Daoy (cell line): ENCODE results near the gene SHC3. TPM values are rescaled to one million over a fixed set of nuclear protein-coding genes. Genes with fewer than 3 reads are reported as not detected.

ENCODE experiments used
- DNase-seq: peaks from one replicate; pipeline ENCODE4 v3.0.0-alpha.2; 2015; ENCODE audit warnings: low read depth
- total RNA-seq: library from RNA; depleted of rRNA; stranded (reverse); fragments of >200 nt; shearing (Covaris generic); gene quantifications from 2 replicates; pipeline ENCODE4 v1.2.3, GENCODE V29; 2014

The SHC3 gene
- total RNA-seq, 1 experiment from 2014 or later, result 2.3 TPM

- no peak for DNase-seq
These were observed 176.6 kb downstream of the SHC3 start for GRCh38 chr9:89001917-89002540.

- DNase-seq, result peak; percentile 86
These were observed 177.4 kb downstream of the SHC3 start for GRCh38 chr9:89000973-89001916.

GRCh38 chr9:89000371-89000781 lies 178.2 kb downstream of the SHC3 start:
- DNase-seq, result no peak

- DNase-seq, result peak; percentile 37
These were observed 179.7 kb downstream of the SHC3 start for GRCh38 chr9:88998911-88999310.

DNA sequence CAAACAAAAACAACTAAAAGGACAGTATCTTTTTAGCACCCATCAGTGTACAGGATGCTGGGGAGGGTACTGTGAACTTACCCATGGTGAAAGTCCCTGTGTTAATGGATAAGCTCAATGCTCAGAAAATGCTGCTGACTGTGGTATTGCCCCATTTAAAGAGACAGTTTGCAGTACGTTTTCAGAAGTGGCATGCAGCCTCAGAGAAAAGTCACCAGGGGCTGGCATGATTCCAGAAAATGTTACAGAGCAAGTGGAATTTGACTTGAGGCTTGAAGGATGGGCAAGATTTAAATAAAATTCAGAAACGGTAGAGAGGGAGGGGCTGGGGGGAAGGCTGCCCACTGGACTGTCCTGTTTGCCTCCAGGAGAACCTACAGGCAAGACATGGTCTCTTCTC lies 180.1 kb downstream of the SHC3 start:
- no peak for DNase-seq

DNA sequence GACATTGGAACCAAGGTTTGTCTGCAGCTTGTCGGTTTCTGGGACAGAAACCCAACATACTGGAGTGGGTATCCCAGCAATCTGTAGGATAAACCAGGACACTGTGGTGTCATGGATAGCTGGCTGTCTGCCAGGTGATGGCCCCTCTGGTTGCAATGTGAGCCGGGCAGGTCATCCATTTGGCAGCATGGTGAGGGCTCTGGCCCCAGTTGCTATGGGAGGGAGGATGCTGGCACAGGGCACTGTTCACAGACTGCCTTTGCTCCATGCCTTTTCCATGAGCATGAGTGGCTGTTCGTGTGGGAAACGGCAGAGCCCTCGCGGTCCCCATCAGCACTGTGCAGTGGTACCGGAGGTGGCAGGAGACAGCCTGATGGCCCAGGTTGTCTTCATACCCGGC lies 181.0 kb downstream of the SHC3 start:
- no peak for DNase-seq

- no peak for DNase-seq
These were observed 181.7 kb downstream of the SHC3 start for GRCh38 chr9:88996921-88997235.

GRCh38 chr9:88996046-88996920 lies 182.3 kb downstream of the SHC3 start:
- DNase-seq, result no peak

DNA sequence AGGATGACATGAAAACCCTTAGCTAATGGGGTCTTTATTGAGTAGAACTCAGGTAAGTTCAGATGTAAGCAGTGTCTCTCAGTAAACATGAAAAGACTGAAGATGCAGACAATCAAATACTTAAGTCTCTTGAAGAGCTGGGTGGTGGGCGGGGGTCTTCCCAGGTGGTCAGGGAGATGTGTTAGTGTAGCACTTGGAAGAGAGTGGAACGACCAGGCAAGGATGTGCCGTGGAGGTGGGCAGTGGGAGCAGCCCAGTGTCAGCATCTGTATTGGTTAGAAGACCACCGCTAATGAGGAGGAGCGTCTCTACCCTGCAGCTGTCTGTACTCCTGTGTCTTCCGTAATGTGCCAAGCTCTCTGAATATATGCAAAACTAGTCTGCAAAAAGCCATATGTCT lies 183.0 kb downstream of the SHC3 start:
- no peak for DNase-seq

- no peak for DNase-seq
These were observed 183.4 kb downstream of the SHC3 start for GRCh38 chr9:88995200-88995577.

- no peak for DNase-seq
These were observed 184.0 kb downstream of the SHC3 start for GRCh38 chr9:88994469-88995199.

DNA sequence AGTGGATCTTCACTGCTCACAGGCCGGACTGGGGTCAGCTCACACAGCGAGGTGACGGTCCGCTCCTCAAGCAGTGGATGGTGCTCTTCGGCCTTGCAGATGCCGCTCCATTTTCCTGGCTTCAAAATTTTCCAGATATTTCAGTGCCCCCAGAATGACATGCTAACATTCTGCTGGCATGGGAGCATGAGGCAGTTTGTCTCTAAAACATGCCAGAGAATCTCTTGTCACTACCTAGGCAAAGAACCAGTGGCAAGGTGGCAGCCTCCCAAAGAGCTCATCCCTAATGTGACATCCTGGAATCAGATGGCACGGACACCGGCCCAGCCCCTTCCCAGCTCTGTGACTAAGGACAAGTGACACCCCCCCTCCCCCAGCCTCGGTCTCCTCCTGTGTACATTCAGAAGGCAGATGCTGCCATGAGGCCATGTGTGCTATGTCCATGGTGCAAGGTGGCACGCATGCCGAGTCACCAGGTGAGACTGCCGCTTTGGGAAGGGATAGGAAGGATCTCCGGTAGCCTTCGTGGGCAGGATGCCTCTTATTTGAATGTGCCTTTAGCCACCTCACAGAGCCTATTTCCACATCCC lies 184.7 kb downstream of the SHC3 start:
- no peak for DNase-seq

DNA sequence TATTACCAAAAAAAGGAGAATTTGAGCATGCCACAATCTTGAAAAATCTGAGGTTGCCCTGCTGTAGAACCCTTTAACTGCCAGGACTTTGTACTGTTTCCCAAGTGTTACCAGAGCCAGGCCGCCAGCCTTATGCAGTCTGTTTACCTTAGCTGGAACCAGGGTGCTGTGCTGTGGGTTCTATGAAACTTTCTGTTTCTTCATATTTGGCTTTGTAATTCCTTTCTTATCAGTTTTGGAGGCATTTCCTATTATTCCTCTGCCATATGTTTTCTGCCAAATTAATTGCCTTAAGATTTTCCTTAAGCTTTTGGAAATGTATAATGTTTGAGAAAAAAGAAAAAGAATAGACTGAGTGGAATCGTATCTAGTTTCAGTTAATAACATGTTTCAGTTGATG lies 185.3 kb downstream of the SHC3 start:
- DNase-seq, result no peak

DNA sequence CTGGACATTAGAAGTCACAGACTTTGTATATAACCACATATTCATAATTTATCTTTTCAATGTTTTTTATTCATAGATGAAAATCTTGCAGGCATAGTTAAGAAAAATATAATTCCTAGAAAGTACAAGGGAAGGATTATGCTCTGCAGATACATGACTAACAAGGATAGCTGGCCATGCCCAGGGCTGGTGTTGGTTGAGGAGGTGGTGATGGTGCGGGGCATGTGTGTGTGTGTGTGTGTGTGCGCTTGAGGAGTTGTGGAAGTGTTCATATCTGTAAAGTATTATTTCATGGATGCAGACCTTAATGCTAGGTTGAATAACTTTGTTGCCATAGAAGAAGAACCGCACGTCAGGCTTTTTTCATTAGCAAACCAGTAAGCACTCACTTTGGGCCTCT lies 186.1 kb downstream of the SHC3 start:
- DNase-seq, result no peak

GRCh38 chr9:88991066-88992034 lies 187.3 kb downstream of the SHC3 start, which contains the start of gene S1PR3:
Gene S1PR3, plus strand, starts transcription at chr9:88991468. Its CDS starts 9,733 bp downstream, at chr9:89001201.
- DNase-seq, result peak; percentile 68

DNA sequence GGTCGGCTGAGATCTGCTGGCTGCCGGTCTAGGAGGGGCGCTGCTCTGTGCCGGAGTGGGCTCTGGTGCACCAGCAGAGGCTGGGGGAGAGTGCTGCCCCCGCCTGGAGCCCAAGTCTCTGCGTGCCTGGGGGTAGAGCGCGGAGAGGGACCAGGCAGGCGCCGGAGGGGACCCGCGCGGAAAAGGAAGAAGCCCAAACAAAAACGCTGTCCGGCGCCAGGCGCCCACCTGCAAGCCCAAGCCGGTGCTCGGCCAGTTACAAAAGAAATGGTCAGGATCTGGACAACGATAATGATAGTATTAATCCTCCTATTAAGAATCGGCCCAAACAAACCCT lies 187.9 kb downstream of the SHC3 start:
- no peak for DNase-seq

GRCh38 chr9:88990041-88990728 lies 188.4 kb downstream of the SHC3 start:
- no peak for DNase-seq

GRCh38 chr9:88988796-88989641 lies 189.6 kb downstream of the SHC3 start:
- DNase-seq, result peak; percentile 49

- no peak for DNase-seq
These were observed 191.0 kb downstream of the SHC3 start for GRCh38 chr9:88987661-88988060.
